Hair follicle dermal papilla cell (primary cell): ENCODE measurements around the gene ARMH1. TPM values are rescaled to one million over a fixed set of nuclear protein-coding genes. Genes with fewer than 3 reads are reported as not detected.
A peak's percentile ranks its signal among the peaks of the same experiment; 100 is the strongest.

ENCODE experiments used
- small RNA-seq: library from RNA; depleted of rRNA; stranded (forward); fragments of <200 nt; gene quantifications from one replicate; pipeline ENCODE3, GENCODE V24; 2012
- total RNA-seq: library from RNA; depleted of rRNA; stranded (reverse); fragments of >200 nt; gene quantifications from 2 replicates; pipeline ENCODE4 v1.2.3, GENCODE V29; 2012

ARMH1 gene
- total RNA-seq, result 0.97 and 2.9 TPM in 2 replicates

DNA sequence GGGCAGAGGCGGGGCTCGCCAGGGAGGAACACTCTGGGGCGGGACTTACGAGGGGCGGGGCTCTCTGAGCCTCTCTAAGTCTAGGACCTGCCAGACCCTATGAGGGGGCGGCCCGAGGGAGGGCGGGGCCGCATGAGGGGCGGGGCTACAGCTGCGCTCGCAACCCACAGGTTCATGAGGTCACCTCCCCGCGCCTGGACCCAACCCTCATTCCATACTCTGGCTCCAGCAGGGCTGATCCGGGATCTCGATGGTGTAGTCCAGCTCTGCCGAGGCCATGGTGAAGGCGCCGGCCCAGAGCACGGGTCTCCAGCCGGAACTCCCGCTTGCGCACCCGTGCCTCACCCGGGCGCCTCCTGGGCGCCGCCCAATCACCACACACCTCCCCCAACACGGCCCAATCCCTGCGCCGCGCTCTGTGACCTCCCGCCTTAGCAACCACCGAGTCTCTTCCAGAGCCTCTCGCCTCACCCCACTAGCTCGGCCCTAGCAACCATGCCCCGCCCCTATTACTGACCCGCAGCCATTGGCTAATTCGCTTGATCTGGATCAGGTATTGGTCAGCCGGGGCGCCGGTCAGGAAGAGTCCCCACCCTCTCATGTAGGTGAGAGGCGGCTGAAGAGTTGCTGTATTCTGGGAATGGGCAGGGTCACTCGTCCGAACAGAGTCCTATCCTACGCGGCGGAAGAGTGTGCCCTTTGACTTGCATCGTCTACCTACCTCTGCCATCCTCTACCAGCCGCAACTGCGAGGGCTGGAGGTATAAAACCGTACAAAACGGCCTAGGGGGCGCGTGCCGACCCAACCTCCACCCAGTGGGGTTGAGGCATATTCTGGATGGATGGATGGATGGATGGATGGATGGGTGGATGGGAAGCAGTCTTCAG lies at the start of gene ARMH1, which contains the start of gene TMEM53:
TSS of gene ARMH1 (plus strand) at position 602 of the 888 bp plus-strand sequence. CDS start 14,984 bp downstream, outside the sequence.
TSS of gene TMEM53 (minus strand) at position 369 of the 888 bp plus-strand sequence. CDS start at position 279, 90 bp downstream.

DNA sequence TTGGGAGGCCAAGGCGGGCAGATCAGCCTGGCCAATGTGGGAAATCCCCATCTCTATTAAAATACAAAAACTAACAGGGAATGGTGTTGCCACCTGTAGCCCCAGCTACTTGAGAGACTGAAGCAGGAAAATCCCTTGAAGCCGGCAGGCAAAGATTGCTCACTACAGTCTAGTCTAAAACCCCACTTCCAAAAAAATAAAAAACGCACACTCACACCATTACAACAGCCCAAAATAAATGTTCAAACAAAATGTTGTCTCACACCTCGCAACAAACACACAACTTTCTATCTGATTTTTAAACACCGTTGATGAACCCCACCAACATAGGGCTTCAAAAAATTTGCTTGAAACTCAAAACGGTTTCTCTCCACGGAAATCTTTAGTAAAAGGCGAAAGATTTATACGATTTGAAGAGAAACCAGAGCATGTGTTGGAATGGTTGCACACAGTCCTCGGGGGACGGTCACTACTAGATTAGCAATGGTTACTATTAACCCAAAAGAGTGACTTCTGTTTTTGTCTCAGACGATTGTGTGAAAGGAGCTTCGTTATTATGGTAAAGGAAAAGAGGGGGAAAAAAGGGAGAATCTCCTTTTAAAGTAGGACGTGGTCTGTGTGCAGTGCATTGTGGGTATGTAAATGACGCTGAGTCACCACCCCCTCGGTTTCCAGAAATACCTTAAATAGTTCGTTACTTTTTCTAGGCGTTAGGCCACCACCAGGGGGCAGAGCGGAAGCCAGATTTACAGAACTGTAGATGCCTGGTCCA lies 56.4 kb downstream of the ARMH1 start, which contains the start of gene RNU5D-1:
TSS of gene RNU5D-1 (minus strand) at position 430 of the 772 bp plus-strand sequence.

DNA sequence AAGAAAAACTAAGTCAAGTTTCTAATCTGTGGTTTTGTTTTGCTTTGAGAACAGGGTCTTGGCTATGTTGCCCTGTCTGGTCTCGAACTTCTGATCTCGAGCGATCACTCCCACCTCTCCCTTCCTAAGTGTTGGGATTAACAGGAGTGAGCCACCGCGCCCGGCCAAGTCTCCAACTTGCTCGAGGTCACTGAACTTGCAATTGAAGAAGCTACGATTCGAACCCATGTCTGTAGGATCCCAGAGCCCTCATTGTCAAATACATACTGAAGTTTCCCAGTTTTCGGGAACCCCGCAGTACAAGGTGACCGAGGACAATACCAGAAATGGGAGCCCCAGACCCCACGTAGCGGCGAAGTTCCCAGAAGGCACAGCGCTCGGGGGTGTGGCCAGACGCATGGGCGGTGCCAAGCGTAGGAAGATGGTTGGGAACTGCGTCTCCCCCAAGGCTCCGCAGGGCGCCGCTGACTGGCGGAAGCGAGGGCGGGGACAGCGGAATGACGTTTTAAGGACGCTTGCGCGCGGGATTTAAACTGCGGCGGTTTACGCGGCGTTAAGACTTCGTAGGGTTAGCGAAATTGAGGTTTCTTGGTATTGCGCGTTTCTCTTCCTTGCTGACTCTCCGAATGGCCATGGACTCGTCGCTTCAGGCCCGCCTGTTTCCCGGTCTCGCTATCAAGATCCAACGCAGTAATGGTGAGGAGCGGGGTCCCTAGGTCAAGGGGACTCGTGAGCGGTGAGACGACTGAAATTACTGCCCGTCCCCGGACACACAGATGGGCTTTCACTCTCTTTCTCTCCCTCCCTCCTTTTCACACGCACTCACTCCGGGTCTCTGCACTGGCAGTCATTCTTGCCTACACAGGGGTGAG lies 65.0 kb downstream of the ARMH1 start, which contains the start of gene KIF2C:
TSS of gene KIF2C (plus strand) at position 531 of the 872 bp plus-strand sequence. CDS start at position 627, 96 bp downstream.

Small RNA genes within 50 kb of the gene (small RNA-seq; reads per million reads assigned to genes)
- gene RNU5D-1 (63.7 reads per million, percentile 97 among the genes with 10 or more reads in this experiment), gene RNU5F-1 (89.5 reads per million, percentile 98 among the genes with 10 or more reads in this experiment)

Other genes starting within 250 kb of the ARMH1 start
- gene TMEM53, start 233 bp upstream of the ARMH1 start, total RNA-seq, result 5.8 and 7.4 TPM in 2 replicates
- not detected in 2 replicates for gene RNU5D-1, start 56.5 kb downstream of the ARMH1 start, total RNA-seq
- 2.6 TPM in 2 replicates for gene KIF2C, start 65.1 kb downstream of the ARMH1 start, total RNA-seq
- gene RPS8, start 100.8 kb downstream of the ARMH1 start, total RNA-seq, result 847 and 1,097 TPM in 2 replicates
- 0.16 and 0.24 TPM in 2 replicates for gene BEST4, start 113.5 kb downstream of the ARMH1 start, total RNA-seq
- gene PLK3, start 125.7 kb downstream of the ARMH1 start, total RNA-seq, result 36.5 and 45.4 TPM in 2 replicates
- gene DYNLT4, start 132.6 kb downstream of the ARMH1 start, total RNA-seq, result not detected in 2 replicates
- 16.6 and 19.5 TPM in 2 replicates for gene BTBD19, start 133.8 kb downstream of the ARMH1 start, total RNA-seq
- gene PTCH2, start 168.5 kb downstream of the ARMH1 start, total RNA-seq, result 0.24 and 0.32 TPM in 2 replicates